Trophoblast cell (in vitro differentiated cells and primary cell): ENCODE measurements around the gene PCDHGB6.
A peak's percentile ranks its signal among the peaks of the same experiment; 100 is the strongest.
"Not testable (repeated sequence)": the region's sequence is repeated elsewhere in the genome, so short reads cannot be mapped to it uniquely, and the experiment has no call there.

Source experiments
- DNase-seq, 2 donors: peaks; one replicate each; pipeline ENCODE4 v3.0.0-alpha.2; 2016
- H2AFZ ChIP-seq: 2 replicates; pipeline ENCODE4 v1.6.1; 2013; ENCODE audit warnings: low read length, moderate library complexity, mild to moderate bottlenecking; ENCODE audit not compliant: insufficient read depth, poor library complexity
- H2AK5ac ChIP-seq: 2 replicates; pipeline ENCODE4 v1.6.1; 2013; ENCODE audit warnings: mild to moderate bottlenecking, low read length
- H2BK120ac ChIP-seq: 2 replicates; pipeline ENCODE4 v1.6.1; 2013; ENCODE audit warnings: low read length, mild to moderate bottlenecking, moderate library complexity; ENCODE audit not compliant: insufficient read depth, poor library complexity
- H2BK12ac ChIP-seq: 2 replicates; pipeline ENCODE4 v1.6.1; 2013; ENCODE audit warnings: mild to moderate bottlenecking, low read length, moderate library complexity
- H2BK5ac ChIP-seq: 2 replicates; pipeline ENCODE4 v1.6.1; 2013; ENCODE audit warnings: low read length, low read depth, moderate library complexity, mild to moderate bottlenecking; ENCODE audit not compliant: poor library complexity
- H3K14ac ChIP-seq: 2 replicates; pipeline ENCODE4 v1.6.1; 2013; ENCODE audit warnings: mild to moderate bottlenecking, low read length
- H3K18ac ChIP-seq: 2 replicates; pipeline ENCODE4 v1.6.1; 2013; ENCODE audit warnings: mild to moderate bottlenecking, low read length
- H3K23ac ChIP-seq: 2 replicates; pipeline ENCODE4 v1.6.1; 2013; ENCODE audit warnings: low read length
- H3K27ac ChIP-seq: 2 replicates; pipeline ENCODE4 v1.5.1; 2013; ENCODE audit warnings: low read depth, mild to moderate bottlenecking, inconsistent platforms, low read length, moderate library complexity
- H3K27me3 ChIP-seq: 2 replicates; pipeline ENCODE4 v1.6.1; 2013; ENCODE audit warnings: inconsistent platforms, mild to moderate bottlenecking, low read length, moderate library complexity; ENCODE audit not compliant: insufficient read depth
- H3K36me3 ChIP-seq, 2 experiments: 1 replicate in 1 of 2; 2 replicates in 1 of 2; pipeline ENCODE4 v1.6.1; 2013; ENCODE audit warnings: low read length in 2 of 2, mild to moderate bottlenecking in 2 of 2, moderate library complexity in 1 of 2; ENCODE audit not compliant: insufficient read depth in 2 of 2, control insufficient read depth in 1 of 2
- H3K4ac ChIP-seq: 2 replicates; pipeline ENCODE4 v1.6.1; 2013; ENCODE audit warnings: low read depth, mild to moderate bottlenecking, low read length, moderate library complexity
- H3K4me1 ChIP-seq, 2 experiments: 1 replicate in 1 of 2; 2 replicates in 1 of 2; pipeline ENCODE4 v1.6.1; 2013; ENCODE audit warnings: low read length in 2 of 2, mild to moderate bottlenecking in 2 of 2, moderate library complexity in 1 of 2; ENCODE audit not compliant: insufficient read depth in 2 of 2, control insufficient read depth in 1 of 2
- H3K4me2 ChIP-seq: 2 replicates; pipeline ENCODE4 v1.6.1; 2013; ENCODE audit warnings: inconsistent platforms, mild to moderate bottlenecking, low read length, moderate library complexity
- H3K4me3 ChIP-seq: 2 replicates; pipeline ENCODE4 v1.5.1; 2013; ENCODE audit warnings: mild to moderate bottlenecking, low read depth, low read length, inconsistent platforms
- H3K79me1 ChIP-seq: one replicate; pipeline ENCODE4 v1.6.1; 2013; ENCODE audit warnings: low read length
- H3K79me2 ChIP-seq: 2 replicates; pipeline ENCODE4 v1.6.1; 2013; ENCODE audit warnings: low read length, mild to moderate bottlenecking; ENCODE audit not compliant: control insufficient read depth, insufficient read depth, poor library complexity
- H3K9ac ChIP-seq: 2 replicates; pipeline ENCODE4 v1.6.1; 2013; ENCODE audit warnings: mild to moderate bottlenecking, low read length
- H3K9me3 ChIP-seq: 2 replicates; pipeline ENCODE4 v1.6.1; 2013; ENCODE audit warnings: low read depth, mild to moderate bottlenecking, control low read depth, inconsistent platforms, low read length; ENCODE audit not compliant: insufficient read depth
- H4K12ac ChIP-seq: 2 replicates; pipeline ENCODE4 v1.6.1; 2013; ENCODE audit warnings: low read depth, mild to moderate bottlenecking, low read length, moderate library complexity
- H4K8ac ChIP-seq: 2 replicates; pipeline ENCODE4 v1.6.1; 2013; ENCODE audit warnings: low read depth, mild to moderate bottlenecking, low read length, moderate library complexity
- H4K91ac ChIP-seq: one replicate; pipeline ENCODE4 v1.6.1; 2013; ENCODE audit warnings: low read depth, mild to moderate bottlenecking, low read length, moderate library complexity
- WGBS: extraction: QIAGEN DNeasy Blood & Tissue Kit; methylation state at CpG from one replicate; pipeline ENCODE4 v1.1.7; 2013; ENCODE audit warnings: missing lambda C conversion rate; ENCODE audit not compliant: insufficient read length, insufficient coverage; ENCODE audit errors: extremely low coverage; 5-methylcytosine and 5-hydroxymethylcytosine counted together

The PCDHGB6 gene

GRCh38 chr5:141382469-141383294 is 25.1 kb upstream of the PCDHGB6 start, which contains the start of gene PCDHGA7:
Gene PCDHGA7 (plus strand): TSS chr5:141382742. CDS start chr5:141382900, 158 bp downstream.
- WGBS: no CpG with 5 or more reads among the region's 37 CpGs
- no peak within 1 kb of the TSS for H2BK5ac ChIP-seq
- H3K79me1 ChIP-seq: no peaks in the 10 kb centered on the region
- peaks cover 20% of the 10 kb centered on the region for H3K9me3 ChIP-seq
- H2AFZ ChIP-seq: no peak within 1 kb of the TSS
- no peak within 1 kb of the TSS for H4K91ac ChIP-seq
- no peaks in the 10 kb centered on the region for H3K4me1 ChIP-seq
- no peak within 1 kb of the TSS for H2AK5ac ChIP-seq
- H2BK12ac ChIP-seq: no peak within 1 kb of the TSS
- no peak within 1 kb of the TSS for H3K4me3 ChIP-seq
- no peaks in the 10 kb centered on the region for H3K27me3 ChIP-seq
- H3K79me2 ChIP-seq: no peaks in the 10 kb centered on the region
- H3K36me3 ChIP-seq: no peaks in the 10 kb centered on the region
- DNase-seq: peak in 1 of 2 donors; percentile 34
- no peak within 1 kb of the TSS for H3K18ac ChIP-seq
- no peak within 1 kb of the TSS for H2BK120ac ChIP-seq
- no peak within 1 kb of the TSS for H3K27ac ChIP-seq
- H3K4ac ChIP-seq: no peak within 1 kb of the TSS
- H4K12ac ChIP-seq: no peak within 1 kb of the TSS
- H4K8ac ChIP-seq: no peak within 1 kb of the TSS
- no peak within 1 kb of the TSS for H3K4me2 ChIP-seq
- no peak within 1 kb of the TSS for H3K14ac ChIP-seq
- H3K23ac ChIP-seq: no peak within 1 kb of the TSS
- no peak within 1 kb of the TSS for H3K9ac ChIP-seq

GRCh38 chr5:141383345-141383744 is 24.5 kb upstream of the PCDHGB6 start:
- Histone ChIP-seq H3K36me3 (peaks cover 0 to under 1% of the 10 kb centered on the region in 2 experiments), H2BK12ac (no peak overlapping the region), H3K18ac (no peak overlapping the region), H3K27ac (no peak overlapping the region), H2BK120ac (no peak overlapping the region), H2AK5ac (no peak overlapping the region), H3K79me1 (no peaks in the 10 kb centered on the region), H4K12ac (no peak overlapping the region), H3K4ac (no peak overlapping the region), H3K27me3 (no peaks in the 10 kb centered on the region), H3K4me2 (no peak overlapping the region), H3K9me3 (peaks cover 23% of the 10 kb centered on the region), H3K14ac (no peak overlapping the region), H3K23ac (no peak overlapping the region), H2BK5ac (no peak overlapping the region), H3K4me3 (no peak overlapping the region), H3K9ac (no peak overlapping the region), H3K4me1 (no peaks in the 10 kb centered on the region), H2AFZ (no peak overlapping the region), H4K8ac (no peak overlapping the region), H3K79me2 (no peaks in the 10 kb centered on the region), H4K91ac (no peak overlapping the region)
- DNase-seq: no peak
- no CpG with 5 or more reads among the region's 21 CpGs for WGBS

- H3K4me3 ChIP-seq: no peak overlapping the region
- H2BK5ac ChIP-seq: no peak overlapping the region
- no peak overlapping the region for H3K4ac ChIP-seq
- no peaks in the 10 kb centered on the region for H3K79me1 ChIP-seq
- H3K14ac ChIP-seq: no peak overlapping the region
- no peak overlapping the region for H3K4me2 ChIP-seq
- H2AK5ac ChIP-seq: no peak overlapping the region
- WGBS: no CpG with 5 or more reads among the region's 43 CpGs
- H4K8ac ChIP-seq: no peak overlapping the region
- no peak overlapping the region for H2AFZ ChIP-seq
- no peak overlapping the region for H3K23ac ChIP-seq
- no peak overlapping the region for H2BK12ac ChIP-seq
- H4K91ac ChIP-seq: no peak overlapping the region
- no peak overlapping the region for H3K27ac ChIP-seq
- no peak for DNase-seq
- H3K18ac ChIP-seq: no peak overlapping the region
- no peak overlapping the region for H4K12ac ChIP-seq
- H3K79me2 ChIP-seq: no peaks in the 10 kb centered on the region
- no peak overlapping the region for H3K9ac ChIP-seq
- H3K9me3 ChIP-seq: peaks cover 34% of the 10 kb centered on the region
- H3K36me3 ChIP-seq: peaks cover 6 to 9% of the 10 kb centered on the region in 2 experiments
- H3K4me1 ChIP-seq: no peaks in the 10 kb centered on the region
- H3K27me3 ChIP-seq: no peaks in the 10 kb centered on the region
- H2BK120ac ChIP-seq: no peak overlapping the region
These were observed 23.2 kb upstream of the PCDHGB6 start for GRCh38 chr5:141384471-141385267.

- not testable (repeated sequence) for H2BK120ac ChIP-seq, H3K23ac ChIP-seq, H4K8ac ChIP-seq, H2BK5ac ChIP-seq, H2AK5ac ChIP-seq, H3K4ac ChIP-seq, H3K18ac ChIP-seq, H3K79me2 ChIP-seq, H3K4me1 ChIP-seq, H4K12ac ChIP-seq, H3K27ac ChIP-seq, H4K91ac ChIP-seq, H2AFZ ChIP-seq, H3K14ac ChIP-seq, H3K27me3 ChIP-seq, H3K79me1 ChIP-seq, H3K9ac ChIP-seq, H2BK12ac ChIP-seq
- peak within 1 kb of the TSS; percentile 54 for H3K4me2 ChIP-seq
- peaks cover 38% of the 10 kb centered on the region for H3K9me3 ChIP-seq
- H3K36me3 ChIP-seq: peaks cover 10 to 13% of the 10 kb centered on the region in 2 experiments
- no CpG with 5 or more reads among the region's 40 CpGs for WGBS
- DNase-seq: peak in 1 of 2 donors; percentile 47
- H3K4me3 ChIP-seq: peak within 1 kb of the TSS; percentile 48
These were observed 20.1 kb upstream of the PCDHGB6 start, which contains the start of gene PCDHGB4 for GRCh38 chr5:141387557-141388311. Gene PCDHGB4 (plus strand): TSS chr5:141387698. CDS start chr5:141387885, 187 bp downstream.
